WTC11 (cell line): ENCODE data around the gene SNAP29. TPM values are rescaled to one million over a fixed set of nuclear protein-coding genes. Genes with fewer than 3 reads are reported as not detected.

Experiments
- ATAC-seq: fragments of 200-7000 bp; cut with Tn5 transposase; 2 replicates; pipeline ENCODE4 v1.10.0; 2021; ENCODE audit warnings: mild to moderate bottlenecking, moderate library complexity
- CTCF ChIA-PET: fragments of 300-600 bp; sonication (Branson Sonifier 250); formaldehyde crosslinking; loops from one replicate; lab custom pipeline; 2021; ENCODE audit warnings: antibody characterized with exemption; lab: Charles Lee
- POLR2A ChIA-PET: fragments of 350-600 bp; sonication (Branson Sonifier 250); formaldehyde crosslinking; loops from one replicate; lab custom pipeline; 2021; ENCODE audit warnings: antibody characterized with exemption; lab: Charles Lee
- DNase-seq: peaks from one replicate; pipeline ENCODE4 v3.0.0; 2021; ENCODE audit warnings: low spot score
- H3K27ac Mint-ChIP-seq: 2 replicates; pipeline ENCODE4 v1.8.0; 2021; ENCODE audit warnings: mixed read lengths
- H3K27me3 Mint-ChIP-seq: 2 replicates; pipeline ENCODE4 v1.8.0; 2021; ENCODE audit warnings: low read depth, mild to moderate bottlenecking, moderate library complexity, mixed read lengths
- H3K36me3 Mint-ChIP-seq: 2 replicates; pipeline ENCODE4 v1.8.0; 2021; ENCODE audit warnings: mixed read lengths
- H3K4me1 Mint-ChIP-seq: 2 replicates; pipeline ENCODE4 v1.8.0; 2022; ENCODE audit warnings: mixed read lengths
- H3K4me3 Mint-ChIP-seq: 2 replicates; pipeline ENCODE4 v1.8.0; 2021; ENCODE audit warnings: mild to moderate bottlenecking, moderate library complexity, mixed read lengths
- H3K9me3 Mint-ChIP-seq: 2 replicates; pipeline ENCODE4 v1.8.0; 2021; ENCODE audit warnings: mixed read lengths
- ETV6 ChIP-seq: sonication (generic); formaldehyde crosslinking; IDR thresholded peaks from 2 replicates; pipeline ENCODE4 v1.8.1; 2022; ENCODE audit warnings: mild to moderate bottlenecking, missing genetic modification reagents
- GABPB1 ChIP-seq: sonication (generic); formaldehyde crosslinking; IDR thresholded peaks from 2 replicates; pipeline ENCODE4 v1.8.1; 2023; ENCODE audit warnings: mild to moderate bottlenecking, missing genetic modification reagents
- MXD4 ChIP-seq: fragments of 250-450 bp; sonication (Bioruptor Pico); IDR thresholded peaks from 2 replicates; pipeline ENCODE4 v1.8.0; 2021; ENCODE audit warnings: mild to moderate bottlenecking, moderate library complexity, borderline replicate concordance
- NR1H2 ChIP-seq: sonication (generic); formaldehyde crosslinking; IDR thresholded peaks from 2 replicates; pipeline ENCODE4 v1.9.0; 2021; ENCODE audit warnings: mild to moderate bottlenecking, moderate library complexity, missing genetic modification reagents
- total RNA-seq: library from RNA; stranded (reverse); gene quantifications from 3 replicates; pipeline ENCODE4 v1.2.3, GENCODE V29; 2021
- TF ChIP-seq, protein P1 (sequence below): sonication (generic); formaldehyde crosslinking; IDR thresholded peaks from 2 replicates; pipeline ENCODE4 v1.8.0; 2023; ENCODE audit warnings: mild to moderate bottlenecking, missing genetic modification reagents
- TF ChIP-seq, protein P2 (sequence below): sonication (generic); formaldehyde crosslinking; IDR thresholded peaks from 2 replicates; pipeline ENCODE4 v1.8.1; 2022; ENCODE audit warnings: missing genetic modification reagents, borderline replicate concordance
- TF ChIP-seq, protein P3 (sequence below): sonication (generic); formaldehyde crosslinking; IDR thresholded peaks from 2 replicates; pipeline ENCODE4 v1.8.1; 2023; ENCODE audit warnings: mild to moderate bottlenecking, missing genetic modification reagents
- TF ChIP-seq, protein P4 (sequence below): fragments of 200-600 bp; IDR thresholded peaks from 2 replicates; pipeline ENCODE4 v1.8.0; 2022; ENCODE audit warnings: antibody characterized with exemption
- TF ChIP-seq, protein P5 (sequence below): sonication (generic); formaldehyde crosslinking; conservative IDR thresholded peaks from 2 replicates; pipeline ENCODE4 v1.8.1; 2023; ENCODE audit warnings: mild to moderate bottlenecking, low read depth, missing genetic modification reagents, moderate library complexity
- TF ChIP-seq, protein P6 (sequence below): fragments of 250-450 bp; sonication (Bioruptor Pico); IDR thresholded peaks from 2 replicates; pipeline ENCODE4 v2.1.2; 2022; ENCODE audit warnings: mild to moderate bottlenecking, moderate library complexity
- TF ChIP-seq, protein P7 (sequence below): sonication (generic); formaldehyde crosslinking; IDR thresholded peaks from 2 replicates; pipeline ENCODE4 v1.8.1; 2022; ENCODE audit warnings: mild to moderate bottlenecking, missing genetic modification reagents, moderate library complexity, borderline replicate concordance
- TF ChIP-seq, protein P8 (sequence below): sonication (generic); formaldehyde crosslinking; IDR thresholded peaks from 2 replicates; pipeline ENCODE4 v1.8.1; 2023; ENCODE audit warnings: mild to moderate bottlenecking, missing genetic modification reagents, borderline replicate concordance

The SNAP29 gene
- total RNA-seq, 1 experiment from 2014 or later, result 14.7 TPM

DNA sequence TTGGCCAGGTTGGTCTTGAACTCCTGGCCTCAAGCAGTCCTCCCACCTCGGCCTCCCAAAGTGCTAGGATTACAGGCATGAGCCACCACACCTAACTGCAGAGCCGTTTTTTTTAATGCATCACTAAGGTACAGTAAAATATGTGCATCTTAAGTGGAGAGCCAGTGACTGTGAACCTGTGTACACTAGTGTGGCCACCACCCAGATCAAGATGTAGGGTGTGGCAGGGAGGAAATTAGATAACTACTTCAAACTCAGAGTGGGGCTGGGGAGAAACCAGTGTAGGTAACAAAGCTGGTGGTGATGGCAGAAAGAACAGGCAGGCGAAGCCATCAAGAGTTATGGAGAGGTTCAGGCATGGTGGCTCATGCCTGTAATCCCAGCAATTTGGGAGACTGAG, 14.4 kb downstream of the SNAP29 start (continued):
- TF ChIP-seq, protein P1, sequence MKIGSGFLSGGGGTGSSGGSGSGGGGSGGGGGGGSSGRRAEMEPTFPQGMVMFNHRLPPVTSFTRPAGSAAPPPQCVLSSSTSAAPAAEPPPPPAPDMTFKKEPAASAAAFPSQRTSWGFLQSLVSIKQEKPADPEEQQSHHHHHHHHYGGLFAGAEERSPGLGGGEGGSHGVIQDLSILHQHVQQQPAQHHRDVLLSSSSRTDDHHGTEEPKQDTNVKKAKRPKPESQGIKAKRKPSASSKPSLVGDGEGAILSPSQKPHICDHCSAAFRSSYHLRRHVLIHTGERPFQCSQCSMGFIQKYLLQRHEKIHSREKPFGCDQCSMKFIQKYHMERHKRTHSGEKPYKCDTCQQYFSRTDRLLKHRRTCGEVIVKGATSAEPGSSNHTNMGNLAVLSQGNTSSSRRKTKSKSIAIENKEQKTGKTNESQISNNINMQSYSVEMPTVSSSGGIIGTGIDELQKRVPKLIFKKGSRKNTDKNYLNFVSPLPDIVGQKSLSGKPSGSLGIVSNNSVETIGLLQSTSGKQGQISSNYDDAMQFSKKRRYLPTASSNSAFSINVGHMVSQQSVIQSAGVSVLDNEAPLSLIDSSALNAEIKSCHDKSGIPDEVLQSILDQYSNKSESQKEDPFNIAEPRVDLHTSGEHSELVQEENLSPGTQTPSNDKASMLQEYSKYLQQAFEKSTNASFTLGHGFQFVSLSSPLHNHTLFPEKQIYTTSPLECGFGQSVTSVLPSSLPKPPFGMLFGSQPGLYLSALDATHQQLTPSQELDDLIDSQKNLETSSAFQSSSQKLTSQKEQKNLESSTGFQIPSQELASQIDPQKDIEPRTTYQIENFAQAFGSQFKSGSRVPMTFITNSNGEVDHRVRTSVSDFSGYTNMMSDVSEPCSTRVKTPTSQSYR, result no peak
- TF ChIP-seq, protein P2, sequence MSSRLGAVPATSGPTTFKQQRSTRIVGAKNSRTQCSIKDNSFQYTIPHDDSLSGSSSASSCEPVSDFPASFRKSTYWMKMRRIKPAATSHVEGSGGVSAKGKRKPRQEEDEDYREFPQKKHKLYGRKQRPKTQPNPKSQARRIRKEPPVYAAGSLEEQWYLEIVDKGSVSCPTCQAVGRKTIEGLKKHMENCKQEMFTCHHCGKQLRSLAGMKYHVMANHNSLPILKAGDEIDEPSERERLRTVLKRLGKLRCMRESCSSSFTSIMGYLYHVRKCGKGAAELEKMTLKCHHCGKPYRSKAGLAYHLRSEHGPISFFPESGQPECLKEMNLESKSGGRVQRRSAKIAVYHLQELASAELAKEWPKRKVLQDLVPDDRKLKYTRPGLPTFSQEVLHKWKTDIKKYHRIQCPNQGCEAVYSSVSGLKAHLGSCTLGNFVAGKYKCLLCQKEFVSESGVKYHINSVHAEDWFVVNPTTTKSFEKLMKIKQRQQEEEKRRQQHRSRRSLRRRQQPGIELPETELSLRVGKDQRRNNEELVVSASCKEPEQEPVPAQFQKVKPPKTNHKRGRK (CRISPR knock-in tag), result no peak
- TF ChIP-seq, all 79 proteins: peak for 0

DNA sequence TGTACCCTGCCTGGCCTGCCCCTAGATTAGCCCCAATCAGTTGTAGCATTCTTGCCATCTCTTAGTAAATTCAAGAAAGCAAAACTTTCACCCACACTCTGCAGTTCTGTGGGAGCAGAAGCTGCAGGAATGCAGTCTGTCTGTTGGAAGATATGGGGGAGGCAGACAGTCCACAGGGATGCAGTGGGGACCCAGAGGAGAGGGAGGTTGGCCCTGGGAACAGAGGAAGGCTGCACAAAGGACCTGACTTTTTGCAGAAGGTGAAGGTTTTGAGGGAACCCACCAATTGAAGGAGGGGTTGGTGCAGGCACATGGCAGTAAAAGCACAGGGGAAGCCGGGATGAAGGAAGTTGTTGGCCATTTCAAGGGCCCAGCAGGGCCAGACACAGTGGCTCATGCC, 16.5 kb downstream of the SNAP29 start:
- ATAC-seq, result no peak
- ChIA-PET CTCF (interaction anchor here (2.1 kb wide), 1 partner anchor 10 kb away, joined by 16 read pairs; no protein-coding TSS in a partner anchor), POLR2A (interaction anchor here (0.6 kb wide), 1 partner anchor 10 kb away, joined by 3 read pairs; no protein-coding TSS in a partner anchor)
- Mint-ChIP-seq H3K4me1 (no peaks in the 10 kb centered on the region), H3K4me3 (no peak overlapping the region), H3K9me3 (no peaks in the 10 kb centered on the region), H3K27ac (no peak overlapping the region), H3K27me3 (no peaks in the 10 kb centered on the region), H3K36me3 (peaks cover 7% of the 10 kb centered on the region)
- TF ChIP-seq NR1H2 (CRISPR knock-in tag) (no peak), GABPB1 (CRISPR knock-in tag) (no peak)
- TF ChIP-seq, protein P3, sequence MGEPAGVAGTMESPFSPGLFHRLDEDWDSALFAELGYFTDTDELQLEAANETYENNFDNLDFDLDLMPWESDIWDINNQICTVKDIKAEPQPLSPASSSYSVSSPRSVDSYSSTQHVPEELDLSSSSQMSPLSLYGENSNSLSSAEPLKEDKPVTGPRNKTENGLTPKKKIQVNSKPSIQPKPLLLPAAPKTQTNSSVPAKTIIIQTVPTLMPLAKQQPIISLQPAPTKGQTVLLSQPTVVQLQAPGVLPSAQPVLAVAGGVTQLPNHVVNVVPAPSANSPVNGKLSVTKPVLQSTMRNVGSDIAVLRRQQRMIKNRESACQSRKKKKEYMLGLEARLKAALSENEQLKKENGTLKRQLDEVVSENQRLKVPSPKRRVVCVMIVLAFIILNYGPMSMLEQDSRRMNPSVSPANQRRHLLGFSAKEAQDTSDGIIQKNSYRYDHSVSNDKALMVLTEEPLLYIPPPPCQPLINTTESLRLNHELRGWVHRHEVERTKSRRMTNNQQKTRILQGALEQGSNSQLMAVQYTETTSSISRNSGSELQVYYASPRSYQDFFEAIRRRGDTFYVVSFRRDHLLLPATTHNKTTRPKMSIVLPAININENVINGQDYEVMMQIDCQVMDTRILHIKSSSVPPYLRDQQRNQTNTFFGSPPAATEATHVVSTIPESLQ (CRISPR knock-in tag), result no peak
- TF ChIP-seq, protein P4, sequence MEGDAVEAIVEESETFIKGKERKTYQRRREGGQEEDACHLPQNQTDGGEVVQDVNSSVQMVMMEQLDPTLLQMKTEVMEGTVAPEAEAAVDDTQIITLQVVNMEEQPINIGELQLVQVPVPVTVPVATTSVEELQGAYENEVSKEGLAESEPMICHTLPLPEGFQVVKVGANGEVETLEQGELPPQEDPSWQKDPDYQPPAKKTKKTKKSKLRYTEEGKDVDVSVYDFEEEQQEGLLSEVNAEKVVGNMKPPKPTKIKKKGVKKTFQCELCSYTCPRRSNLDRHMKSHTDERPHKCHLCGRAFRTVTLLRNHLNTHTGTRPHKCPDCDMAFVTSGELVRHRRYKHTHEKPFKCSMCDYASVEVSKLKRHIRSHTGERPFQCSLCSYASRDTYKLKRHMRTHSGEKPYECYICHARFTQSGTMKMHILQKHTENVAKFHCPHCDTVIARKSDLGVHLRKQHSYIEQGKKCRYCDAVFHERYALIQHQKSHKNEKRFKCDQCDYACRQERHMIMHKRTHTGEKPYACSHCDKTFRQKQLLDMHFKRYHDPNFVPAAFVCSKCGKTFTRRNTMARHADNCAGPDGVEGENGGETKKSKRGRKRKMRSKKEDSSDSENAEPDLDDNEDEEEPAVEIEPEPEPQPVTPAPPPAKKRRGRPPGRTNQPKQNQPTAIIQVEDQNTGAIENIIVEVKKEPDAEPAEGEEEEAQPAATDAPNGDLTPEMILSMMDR, result no peak
- TF ChIP-seq, protein P5, sequence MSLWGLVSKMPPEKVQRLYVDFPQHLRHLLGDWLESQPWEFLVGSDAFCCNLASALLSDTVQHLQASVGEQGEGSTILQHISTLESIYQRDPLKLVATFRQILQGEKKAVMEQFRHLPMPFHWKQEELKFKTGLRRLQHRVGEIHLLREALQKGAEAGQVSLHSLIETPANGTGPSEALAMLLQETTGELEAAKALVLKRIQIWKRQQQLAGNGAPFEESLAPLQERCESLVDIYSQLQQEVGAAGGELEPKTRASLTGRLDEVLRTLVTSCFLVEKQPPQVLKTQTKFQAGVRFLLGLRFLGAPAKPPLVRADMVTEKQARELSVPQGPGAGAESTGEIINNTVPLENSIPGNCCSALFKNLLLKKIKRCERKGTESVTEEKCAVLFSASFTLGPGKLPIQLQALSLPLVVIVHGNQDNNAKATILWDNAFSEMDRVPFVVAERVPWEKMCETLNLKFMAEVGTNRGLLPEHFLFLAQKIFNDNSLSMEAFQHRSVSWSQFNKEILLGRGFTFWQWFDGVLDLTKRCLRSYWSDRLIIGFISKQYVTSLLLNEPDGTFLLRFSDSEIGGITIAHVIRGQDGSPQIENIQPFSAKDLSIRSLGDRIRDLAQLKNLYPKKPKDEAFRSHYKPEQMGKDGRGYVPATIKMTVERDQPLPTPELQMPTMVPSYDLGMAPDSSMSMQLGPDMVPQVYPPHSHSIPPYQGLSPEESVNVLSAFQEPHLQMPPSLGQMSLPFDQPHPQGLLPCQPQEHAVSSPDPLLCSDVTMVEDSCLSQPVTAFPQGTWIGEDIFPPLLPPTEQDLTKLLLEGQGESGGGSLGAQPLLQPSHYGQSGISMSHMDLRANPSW (CRISPR knock-in tag), result no peak
- DNase-seq, result no peak

DNA sequence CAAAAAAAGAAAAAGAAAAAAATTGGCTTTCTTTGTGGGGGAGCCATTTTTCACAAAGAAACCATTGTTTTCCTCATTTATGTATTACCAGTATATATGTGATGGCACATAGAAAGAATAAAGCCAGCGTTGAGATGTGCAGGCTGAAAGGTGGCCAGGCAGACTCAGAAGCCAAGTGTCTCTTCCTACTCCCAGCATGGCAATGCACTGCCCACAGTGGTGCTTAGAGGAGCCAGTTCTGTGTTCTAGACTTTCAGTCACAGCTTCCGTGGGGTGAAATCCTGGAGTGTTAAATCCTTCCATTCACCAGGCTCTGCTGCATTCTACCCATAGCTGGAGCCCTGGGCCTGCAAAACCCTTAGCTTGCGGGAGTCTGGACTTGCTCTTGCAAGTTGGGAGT, 18.9 kb downstream of the SNAP29 start:
- Mint-ChIP-seq H3K27me3 (no peaks in the 10 kb centered on the region), H3K4me1 (no peaks in the 10 kb centered on the region), H3K27ac (no peak overlapping the region), H3K4me3 (no peak overlapping the region), H3K9me3 (no peaks in the 10 kb centered on the region), H3K36me3 (peaks cover 7% of the 10 kb centered on the region)
- ChIA-PET POLR2A (no interaction called here), CTCF (interaction anchor here (0.9 kb wide), 1 partner anchor 84 kb away, joined by 3 read pairs; no protein-coding TSS in a partner anchor)
- DNase-seq (no peak), ATAC-seq (no peak)
- TF ChIP-seq, protein P6, sequence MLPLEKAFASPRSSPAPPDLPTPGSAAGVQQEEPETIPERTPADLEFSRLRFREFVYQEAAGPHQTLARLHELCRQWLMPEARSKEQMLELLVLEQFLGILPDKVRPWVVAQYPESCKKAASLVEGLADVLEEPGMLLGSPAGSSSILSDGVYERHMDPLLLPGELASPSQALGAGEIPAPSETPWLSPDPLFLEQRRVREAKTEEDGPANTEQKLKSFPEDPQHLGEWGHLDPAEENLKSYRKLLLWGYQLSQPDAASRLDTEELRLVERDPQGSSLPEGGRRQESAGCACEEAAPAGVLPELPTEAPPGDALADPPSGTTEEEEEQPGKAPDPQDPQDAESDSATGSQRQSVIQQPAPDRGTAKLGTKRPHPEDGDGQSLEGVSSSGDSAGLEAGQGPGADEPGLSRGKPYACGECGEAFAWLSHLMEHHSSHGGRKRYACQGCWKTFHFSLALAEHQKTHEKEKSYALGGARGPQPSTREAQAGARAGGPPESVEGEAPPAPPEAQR, result no peak
- TF ChIP-seq MXD4 (no peak), ETV6 (CRISPR knock-in tag) (no peak)
- TF ChIP-seq, protein P7, sequence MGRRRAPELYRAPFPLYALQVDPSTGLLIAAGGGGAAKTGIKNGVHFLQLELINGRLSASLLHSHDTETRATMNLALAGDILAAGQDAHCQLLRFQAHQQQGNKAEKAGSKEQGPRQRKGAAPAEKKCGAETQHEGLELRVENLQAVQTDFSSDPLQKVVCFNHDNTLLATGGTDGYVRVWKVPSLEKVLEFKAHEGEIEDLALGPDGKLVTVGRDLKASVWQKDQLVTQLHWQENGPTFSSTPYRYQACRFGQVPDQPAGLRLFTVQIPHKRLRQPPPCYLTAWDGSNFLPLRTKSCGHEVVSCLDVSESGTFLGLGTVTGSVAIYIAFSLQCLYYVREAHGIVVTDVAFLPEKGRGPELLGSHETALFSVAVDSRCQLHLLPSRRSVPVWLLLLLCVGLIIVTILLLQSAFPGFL (CRISPR knock-in tag), result no peak
- TF ChIP-seq, protein P8, sequence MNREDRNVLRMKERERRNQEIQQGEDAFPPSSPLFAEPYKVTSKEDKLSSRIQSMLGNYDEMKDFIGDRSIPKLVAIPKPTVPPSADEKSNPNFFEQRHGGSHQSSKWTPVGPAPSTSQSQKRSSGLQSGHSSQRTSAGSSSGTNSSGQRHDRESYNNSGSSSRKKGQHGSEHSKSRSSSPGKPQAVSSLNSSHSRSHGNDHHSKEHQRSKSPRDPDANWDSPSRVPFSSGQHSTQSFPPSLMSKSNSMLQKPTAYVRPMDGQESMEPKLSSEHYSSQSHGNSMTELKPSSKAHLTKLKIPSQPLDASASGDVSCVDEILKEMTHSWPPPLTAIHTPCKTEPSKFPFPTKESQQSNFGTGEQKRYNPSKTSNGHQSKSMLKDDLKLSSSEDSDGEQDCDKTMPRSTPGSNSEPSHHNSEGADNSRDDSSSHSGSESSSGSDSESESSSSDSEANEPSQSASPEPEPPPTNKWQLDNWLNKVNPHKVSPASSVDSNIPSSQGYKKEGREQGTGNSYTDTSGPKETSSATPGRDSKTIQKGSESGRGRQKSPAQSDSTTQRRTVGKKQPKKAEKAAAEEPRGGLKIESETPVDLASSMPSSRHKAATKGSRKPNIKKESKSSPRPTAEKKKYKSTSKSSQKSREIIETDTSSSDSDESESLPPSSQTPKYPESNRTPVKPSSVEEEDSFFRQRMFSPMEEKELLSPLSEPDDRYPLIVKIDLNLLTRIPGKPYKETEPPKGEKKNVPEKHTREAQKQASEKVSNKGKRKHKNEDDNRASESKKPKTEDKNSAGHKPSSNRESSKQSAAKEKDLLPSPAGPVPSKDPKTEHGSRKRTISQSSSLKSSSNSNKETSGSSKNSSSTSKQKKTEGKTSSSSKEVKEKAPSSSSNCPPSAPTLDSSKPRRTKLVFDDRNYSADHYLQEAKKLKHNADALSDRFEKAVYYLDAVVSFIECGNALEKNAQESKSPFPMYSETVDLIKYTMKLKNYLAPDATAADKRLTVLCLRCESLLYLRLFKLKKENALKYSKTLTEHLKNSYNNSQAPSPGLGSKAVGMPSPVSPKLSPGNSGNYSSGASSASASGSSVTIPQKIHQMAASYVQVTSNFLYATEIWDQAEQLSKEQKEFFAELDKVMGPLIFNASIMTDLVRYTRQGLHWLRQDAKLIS (CRISPR knock-in tag), result no peak
